BLaER1 (cell line): ENCODE results near the gene LMOD2.

ENCODE experiments used
- H3K27ac ChIP-seq: shearing (Covaris generic); formaldehyde crosslinking; 2 replicates; pipeline ENCODE4 v1.8.1; 2022
- H3K27me3 ChIP-seq: shearing (Covaris generic); formaldehyde crosslinking; 2 replicates; pipeline ENCODE4 v1.8.1; 2022
- H3K36me3 ChIP-seq: shearing (Covaris generic); formaldehyde crosslinking; 2 replicates; pipeline ENCODE4 v1.8.1; 2022
- H3K4me1 ChIP-seq: shearing (Covaris generic); formaldehyde crosslinking; 2 replicates; pipeline ENCODE4 v1.8.1; 2022
- H3K4me2 ChIP-seq: shearing (Covaris generic); formaldehyde crosslinking; 2 replicates; pipeline ENCODE4 v1.8.1; 2022
- H3K4me3 ChIP-seq: shearing (Covaris generic); formaldehyde crosslinking; 2 replicates; pipeline ENCODE4 v1.8.1; 2022
- H3K9ac ChIP-seq: shearing (Covaris generic); formaldehyde crosslinking; 2 replicates; pipeline ENCODE4 v1.8.1; 2022
- H3K9me3 ChIP-seq: shearing (Covaris generic); formaldehyde crosslinking; 2 replicates; pipeline ENCODE4 v1.8.1; 2022
- H4K20me1 ChIP-seq: shearing (Covaris generic); formaldehyde crosslinking; 2 replicates; pipeline ENCODE4 v1.8.1; 2022
- Cebpa-rat ChIP-seq: shearing (Covaris generic); IDR thresholded peaks from 2 replicates; pipeline ENCODE4 v1.8.1; 2022

LMOD2 gene

DNA sequence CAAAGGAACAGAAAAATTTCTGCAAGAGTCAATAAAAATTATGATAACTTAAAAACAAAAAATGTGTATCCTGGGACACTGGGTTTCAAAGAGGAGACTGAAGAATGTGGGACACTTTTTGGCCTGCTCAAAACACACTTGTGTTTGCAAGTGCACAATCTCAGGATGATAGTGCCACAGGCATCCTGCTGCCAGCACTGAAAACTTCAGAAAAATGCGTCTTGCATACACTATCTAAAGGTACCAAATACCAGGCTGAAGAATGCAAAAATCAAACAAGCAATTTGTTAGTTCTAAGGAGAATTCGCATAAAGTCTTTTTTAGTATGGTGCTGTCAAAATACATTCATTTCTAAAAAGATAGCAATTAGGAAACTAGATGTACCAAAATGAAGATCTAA, 55.0 kb downstream of the LMOD2 start:
- H3K9ac ChIP-seq: no peak overlapping the region
- H3K4me1 ChIP-seq: peaks cover 6% of the 10 kb centered on the region; the same call in 1 of the 2 replicates
- no peak overlapping the region for H3K4me3 ChIP-seq
- H3K27ac ChIP-seq: no peak overlapping the region
- peaks cover 16% of the 10 kb centered on the region for H3K36me3 ChIP-seq
- no peaks in the 10 kb centered on the region for H3K9me3 ChIP-seq
- no peak overlapping the region for H3K4me2 ChIP-seq
- no peak for TF ChIP-seq Cebpa-rat
- H3K27me3 ChIP-seq: no peaks in the 10 kb centered on the region
- H4K20me1 ChIP-seq: peaks cover 59% of the 10 kb centered on the region

DNA sequence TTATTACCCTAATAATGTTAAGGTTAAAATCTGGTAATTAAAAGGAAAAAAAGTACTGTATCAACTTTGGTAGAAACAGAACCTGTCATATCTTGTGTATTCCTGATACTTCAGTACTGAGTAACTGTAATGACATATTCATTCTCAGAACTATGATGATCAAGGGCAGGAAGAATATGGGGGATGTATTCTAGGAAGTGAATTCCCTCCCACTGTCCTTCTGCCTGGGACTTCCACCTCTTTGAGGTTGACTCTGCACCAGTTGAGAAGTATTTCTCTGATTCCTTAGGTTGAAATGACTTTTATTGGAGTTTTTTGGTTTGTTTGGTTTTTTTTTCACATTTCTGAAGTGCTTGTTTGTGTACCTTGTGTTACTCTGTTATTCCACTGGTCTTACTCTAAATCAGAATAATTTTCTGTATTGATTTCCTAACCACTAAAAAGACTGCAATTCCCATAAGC, 56.2 kb downstream of the LMOD2 start:
- Histone ChIP-seq H3K9ac (no peak overlapping the region), H3K9me3 (no peaks in the 10 kb centered on the region), H4K20me1 (peaks cover 71% of the 10 kb centered on the region), H3K27me3 (no peaks in the 10 kb centered on the region), H3K4me3 (no peak overlapping the region), H3K4me1 (peaks cover 6% of the 10 kb centered on the region; the same call in 1 of the 2 replicates), H3K27ac (no peak overlapping the region), H3K4me2 (no peak overlapping the region), H3K36me3 (peaks cover 18% of the 10 kb centered on the region)
- TF ChIP-seq Cebpa-rat: no peak

DNA sequence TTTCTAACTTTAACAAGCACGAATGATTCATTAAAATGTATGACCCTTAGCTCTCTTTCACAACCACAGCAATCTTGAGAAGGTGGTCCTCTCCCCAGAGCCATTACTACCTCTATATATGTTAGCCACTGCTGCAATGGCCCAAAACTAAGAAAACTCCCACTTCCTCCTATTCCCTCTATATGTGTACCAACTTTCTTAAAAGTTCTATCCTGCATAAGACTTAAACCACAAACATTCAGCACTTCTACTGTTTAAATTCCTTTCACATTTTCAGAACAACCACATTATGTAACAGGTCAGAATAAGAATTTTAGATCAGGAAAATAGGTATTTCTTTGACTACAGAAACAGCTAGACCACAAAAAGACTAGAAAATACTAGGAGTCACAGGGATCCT, 57.0 kb downstream of the LMOD2 start:
- no peak overlapping the region for H3K4me3 ChIP-seq
- peaks cover 78% of the 10 kb centered on the region for H4K20me1 ChIP-seq
- no peak for TF ChIP-seq Cebpa-rat
- no peak overlapping the region for H3K9ac ChIP-seq
- H3K4me1 ChIP-seq: peaks cover 6% of the 10 kb centered on the region; the same call in 1 of the 2 replicates
- peaks cover 17% of the 10 kb centered on the region for H3K36me3 ChIP-seq
- no peaks in the 10 kb centered on the region for H3K27me3 ChIP-seq
- no peaks in the 10 kb centered on the region for H3K9me3 ChIP-seq
- no peak overlapping the region for H3K4me2 ChIP-seq
- H3K27ac ChIP-seq: no peak overlapping the region
